Testis (tissue), 3 donors: ENCODE measurements around the gene PJA2. TPM values are rescaled to one million over a fixed set of nuclear protein-coding genes. Genes with fewer than 3 reads are reported as not detected.

Experiments
- DNase-seq: peaks from one replicate; pipeline ENCODE4 v3.0.0-alpha.2; 2019
- H3K27ac ChIP-seq, 2 donors: fragments of 200-600 bp; sonication (generic); one replicate each; pipeline ENCODE4 v1.5.1; 2019
- H3K27me3 ChIP-seq: fragments of 200-600 bp; sonication (generic); one replicate; pipeline ENCODE4 v1.5.1; 2019
- H3K36me3 ChIP-seq: fragments of 200-600 bp; sonication (generic); one replicate; pipeline ENCODE4 v1.5.1; 2017; ENCODE audit warnings: low read depth; ENCODE audit errors: missing control alignments
- H3K4me1 ChIP-seq: fragments of 200-600 bp; sonication (generic); one replicate; pipeline ENCODE4 v1.5.1; 2019
- H3K4me3 ChIP-seq, 2 donors: fragments of 200-600 bp; sonication (generic); one replicate each; pipeline ENCODE4 v1.5.1; 2017 to 2019
- H3K9me3 ChIP-seq: fragments of 200-600 bp; sonication (generic); one replicate; pipeline ENCODE4 v1.5.1; 2017
- CTCF ChIP-seq, 3 experiments: fragments of 450-650 bp in 2 of 3; fragments of 200-600 bp in 1 of 3; sonication (generic) in 1 of 3; IDR thresholded peaks; one replicate each; pipeline ENCODE4 v1.5.1; 2016 to 2019; ENCODE audit warnings: antibody characterized with exemption in 3 of 3, mild to moderate bottlenecking in 2 of 3, moderate library complexity in 1 of 3
- POLR2A ChIP-seq: fragments of 450-650 bp; IDR thresholded peaks from one replicate; pipeline ENCODE4 v1.6.1; 2017; ENCODE audit warnings: antibody characterized with exemption, mild to moderate bottlenecking, moderate library complexity
- WGBS, 2 donors: methylation state at CpG; one replicate each; pipeline ENCODE4 v1.1.5; 2018; 5-methylcytosine and 5-hydroxymethylcytosine counted together
- intact Hi-C: fragments of 100-400 bp; cut with DNase I; formaldehyde crosslinking; loops from one replicate; pipeline ENCODE4 v1.15.1; 2023; ENCODE audit warnings: low total_unique reads
- polyA plus RNA-seq: library from polyadenylated mRNA; stranded (reverse); fragments of 350-450 nt; fragmentation: Illumina TruSeq; extraction: RNeasy Lipid Tissue Mini Kit (QIAGEN cat#74804); gene quantifications from one replicate; pipeline ENCODE4 v1.2.3, GENCODE V29; 2014; ENCODE audit warnings: low read depth, low replicate concordance; ENCODE audit not compliant: insufficient read depth
- total RNA-seq, 2 donors: library from RNA; depleted of rRNA; stranded (reverse); fragments of >200 nt; gene quantifications; one replicate each; pipeline ENCODE4 v1.2.3, GENCODE V29; 2016

PJA2 gene
- total and polyA plus RNA-seq, 3 donors from 2014 or later: 77.3 to 112 (median 105) TPM

- no peak for TF ChIP-seq POLR2A
- TF ChIP-seq CTCF (IDR thresholded peaks at IDR 0.05): no peak
- Histone ChIP-seq H3K9me3 (no peaks in the 10 kb centered on the region), H3K36me3 (no peaks in the 10 kb centered on the region), H3K4me1 (no peaks in the 10 kb centered on the region), H3K27me3 (no peaks in the 10 kb centered on the region), H3K4me3 (no peak overlapping the region), H3K27ac (no peak overlapping the region)
- intact Hi-C loops: no loop called here
- DNase-seq: no peak
These were observed 35.8 kb downstream of the PJA2 start for GRCh38 chr5:109373932-109374331.

GRCh38 chr5:109370343-109370742 is 39.4 kb downstream of the PJA2 start:
- Histone ChIP-seq H3K27me3 (no peaks in the 10 kb centered on the region), H3K9me3 (no peaks in the 10 kb centered on the region), H3K36me3 (no peaks in the 10 kb centered on the region), H3K27ac (no peak overlapping the region), H3K4me3 (no peak overlapping the region), H3K4me1 (no peaks in the 10 kb centered on the region)
- TF ChIP-seq POLR2A (no peak), CTCF (IDR thresholded peaks at IDR 0.05) (no peak)
- DNase-seq: no peak
- 95% methylated on average over 2 of the region's 2 CpGs for WGBS, 2 donors
- intact Hi-C loops: no loop called here

- Histone ChIP-seq H3K36me3 (no peaks in the 10 kb centered on the region), H3K4me3 (no peak overlapping the region), H3K4me1 (no peaks in the 10 kb centered on the region), H3K27ac (no peak overlapping the region), H3K9me3 (no peaks in the 10 kb centered on the region), H3K27me3 (no peaks in the 10 kb centered on the region)
- no peak for DNase-seq
- intact Hi-C loops: no loop called here
- TF ChIP-seq POLR2A (no peak), CTCF (IDR thresholded peaks at IDR 0.05) (no peak)
These were observed 44.1 kb downstream of the PJA2 start for GRCh38 chr5:109365653-109366052.

GRCh38 chr5:109364977-109365376 is 44.8 kb downstream of the PJA2 start:
- no peaks in the 10 kb centered on the region for H3K27me3 ChIP-seq
- H3K4me3 ChIP-seq: no peak overlapping the region
- DNase-seq: no peak
- intact Hi-C loops: no loop called here
- H3K36me3 ChIP-seq: no peaks in the 10 kb centered on the region
- TF ChIP-seq CTCF (IDR thresholded peaks at IDR 0.05) (no peak), POLR2A (no peak)
- no peaks in the 10 kb centered on the region for H3K9me3 ChIP-seq
- H3K27ac ChIP-seq: no peak overlapping the region
- WGBS, 2 donors: 88 to 93% methylated on average over 3 of the region's 3 CpGs
- H3K4me1 ChIP-seq: no peaks in the 10 kb centered on the region

GRCh38 chr5:109359642-109360041 is 50.1 kb downstream of the PJA2 start:
- Histone ChIP-seq H3K4me3 (no peak overlapping the region), H3K9me3 (no peaks in the 10 kb centered on the region), H3K27me3 (no peaks in the 10 kb centered on the region), H3K27ac (no peak overlapping the region), H3K36me3 (no peaks in the 10 kb centered on the region), H3K4me1 (no peaks in the 10 kb centered on the region)
- no peak for TF ChIP-seq POLR2A
- TF ChIP-seq CTCF (IDR thresholded peaks at IDR 0.05): no peak
- intact Hi-C loops: no loop called here
- 59 to 66% methylated on average over 3 of the region's 3 CpGs for WGBS, 2 donors
- no peak for DNase-seq
